Neural crest cell (in vitro differentiated cells): ENCODE results near the gene MBOAT7. TPM values are rescaled to one million over a fixed set of nuclear protein-coding genes. Genes with fewer than 3 reads are reported as not detected.
"Not testable (repeated sequence)": the region's sequence is repeated elsewhere in the genome, so short reads cannot be mapped to it uniquely, and the experiment has no call there.

Experiments used
- DNase-seq: peaks from one replicate; pipeline ENCODE4 v3.0.0; 2021; ENCODE audit warnings: low read depth, mixed read lengths, low spot score
- H3K27ac Mint-ChIP-seq: one replicate; pipeline ENCODE4 v1.8.0; 2021; ENCODE audit warnings: mild to moderate bottlenecking, mixed read lengths; ENCODE audit not compliant: unreplicated experiment
- H3K27me3 Mint-ChIP-seq: 2 replicates; pipeline ENCODE4 v1.8.0; 2021; ENCODE audit warnings: low read depth, mild to moderate bottlenecking, mixed read lengths
- H3K36me3 Mint-ChIP-seq: 2 replicates; pipeline ENCODE4 v1.8.0; 2021; ENCODE audit warnings: low read depth, mild to moderate bottlenecking, mixed read lengths
- H3K4me1 Mint-ChIP-seq: 2 replicates; pipeline ENCODE4 v1.8.0; 2021; ENCODE audit warnings: mixed read lengths
- H3K4me3 Mint-ChIP-seq: one replicate; pipeline ENCODE4 v1.8.0; 2021; ENCODE audit warnings: mild to moderate bottlenecking, mixed read lengths
- H3K9me3 Mint-ChIP-seq: 2 replicates; pipeline ENCODE4 v1.8.0; 2021; ENCODE audit warnings: mixed read lengths
- CTCF ChIP-seq: fragments of 200-600 bp; sonication (generic); conservative IDR thresholded peaks from 2 replicates; pipeline ENCODE4 v1.5.0; 2021; ENCODE audit warnings: antibody characterized with exemption, mild to moderate bottlenecking
- total RNA-seq: library from RNA; stranded (reverse); gene quantifications from 2 replicates; pipeline ENCODE4 v1.2.1, GENCODE V29; 2021

Gene MBOAT7
- total RNA-seq, 1 donor from 2014 or later = 76.5 TPM

- peak overlapping the region; percentile 38 for H3K4me3 Mint-ChIP-seq
- no peak overlapping the region for H3K27ac Mint-ChIP-seq
- H3K4me1 Mint-ChIP-seq = peaks cover 10% of the 10 kb centered on the region
- H3K9me3 Mint-ChIP-seq = no peaks in the 10 kb centered on the region
- no peak for DNase-seq
- peaks cover 14% of the 10 kb centered on the region for H3K27me3 Mint-ChIP-seq
- peaks cover 5% of the 10 kb centered on the region for H3K36me3 Mint-ChIP-seq
- TF ChIP-seq CTCF = no peak
Observed at GRCh38 chr19:54173951-54174834, 15.2 kb downstream of the MBOAT7 start.

- DNase-seq = no peak
- TF ChIP-seq CTCF = no peak
- no peak overlapping the region for H3K27ac Mint-ChIP-seq
- H3K4me3 Mint-ChIP-seq = no peak overlapping the region
- H3K9me3 Mint-ChIP-seq = no peaks in the 10 kb centered on the region
- H3K36me3 Mint-ChIP-seq = peaks cover 4% of the 10 kb centered on the region
- peaks cover 4% of the 10 kb centered on the region for H3K4me1 Mint-ChIP-seq
- H3K27me3 Mint-ChIP-seq = peaks cover 13% of the 10 kb centered on the region
Observed at GRCh38 chr19:54173359-54173699, 16.1 kb downstream of the MBOAT7 start.

GRCh38 chr19:54172471-54173358 lies 16.7 kb downstream of the MBOAT7 start, which contains the start of gene TMC4:
Gene TMC4, minus strand, starts transcription at chr19:54173160. Its CDS starts 43 bp downstream, at chr19:54173117.
- Mint-ChIP-seq H3K36me3 (no peaks in the 10 kb centered on the region), H3K4me1 (no peaks in the 10 kb centered on the region), H3K27me3 (peaks cover 10% of the 10 kb centered on the region), H3K27ac (no peak within 1 kb of the TSS), H3K9me3 (no peaks in the 10 kb centered on the region), H3K4me3 (peak within 1 kb of the TSS; percentile 69)
- no peak for DNase-seq
- TF ChIP-seq CTCF = no peak

- H3K36me3 Mint-ChIP-seq, DNase-seq, H3K9me3 Mint-ChIP-seq, H3K27me3 Mint-ChIP-seq, H3K4me1 Mint-ChIP-seq, H3K27ac Mint-ChIP-seq: not testable (repeated sequence)
- H3K4me3 Mint-ChIP-seq = peak overlapping the region; percentile 3
Observed at GRCh38 chr19:54171736-54172431, 17.5 kb downstream of the MBOAT7 start.

GRCh38 chr19:54169149-54169740 lies 20.1 kb downstream of the MBOAT7 start:
- Mint-ChIP-seq H3K4me1 (no peaks in the 10 kb centered on the region), H3K27ac (no peak overlapping the region), H3K27me3 (peaks cover 17% of the 10 kb centered on the region), H3K9me3 (no peaks in the 10 kb centered on the region), H3K36me3 (peaks cover under 1% of the 10 kb centered on the region), H3K4me3 (no peak overlapping the region)
- no peak for DNase-seq
- TF ChIP-seq CTCF = no peak
